Subcutaneous adipose tissue (tissue), 4 donors: ENCODE data around the gene HOXB2. TPM values are rescaled to one million over a fixed set of nuclear protein-coding genes. Genes with fewer than 3 reads are reported as not detected.

Experiments used
- total RNA-seq, 4 donors: library from RNA; depleted of rRNA; stranded (reverse); fragments of >200 nt; gene quantifications; one replicate each; pipeline ENCODE4 v1.1.0, GENCODE V29; 2016
- TF ChIP-seq, protein P1 (sequence below): fragments of 450-650 bp; IDR thresholded peaks from one replicate; pipeline ENCODE4 v1.5.1; 2016; ENCODE audit warnings: low read depth, mild to moderate bottlenecking, control low read depth, antibody characterized with exemption, moderate library complexity

HOXB2 gene
- total RNA-seq, 4 donors from 2014 or later, result 12.1 to 21.1 (median 13.7) TPM

DNA sequence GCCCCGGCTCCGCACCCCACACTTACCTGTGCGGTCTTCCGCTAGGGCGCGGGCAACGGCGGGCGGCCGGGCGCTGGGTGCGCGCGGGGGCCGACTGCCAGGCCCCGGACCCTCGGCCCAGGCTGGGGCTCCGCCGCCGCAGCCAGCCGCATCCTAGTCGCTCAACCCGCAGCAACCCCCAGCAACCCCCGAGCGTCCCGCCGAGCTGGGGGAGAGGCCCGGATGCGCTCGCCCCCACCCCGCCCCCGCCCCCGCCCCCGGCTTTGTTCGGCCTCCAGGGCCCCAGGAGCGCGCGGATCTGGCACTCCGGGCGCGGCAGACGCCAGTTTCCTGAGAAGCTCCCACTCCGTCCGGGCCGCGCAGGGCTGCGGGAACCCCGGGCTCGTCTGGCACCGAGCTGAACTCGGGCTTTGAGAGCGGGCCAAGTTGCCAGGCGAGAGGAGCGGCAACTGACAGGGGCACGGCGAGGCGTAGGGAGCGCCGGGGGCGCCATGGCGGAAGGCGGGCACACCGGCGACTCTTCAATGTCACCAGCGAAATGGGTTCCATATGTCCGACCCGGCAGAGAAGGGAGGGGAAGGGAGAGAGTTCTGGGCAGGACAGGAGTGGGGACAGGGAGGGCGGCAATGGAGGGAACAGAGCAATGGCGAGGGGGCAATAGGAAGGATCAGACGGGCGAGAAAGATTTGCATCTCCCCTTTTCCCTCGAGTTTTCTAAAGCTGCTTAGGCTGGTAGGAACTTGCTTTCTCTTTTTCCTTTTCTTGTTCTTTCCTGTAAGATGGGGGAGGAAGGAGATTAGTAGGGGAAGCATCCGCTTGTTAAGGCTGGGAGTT is 19.5 kb upstream of the HOXB2 start:
- TF ChIP-seq, protein P1, sequence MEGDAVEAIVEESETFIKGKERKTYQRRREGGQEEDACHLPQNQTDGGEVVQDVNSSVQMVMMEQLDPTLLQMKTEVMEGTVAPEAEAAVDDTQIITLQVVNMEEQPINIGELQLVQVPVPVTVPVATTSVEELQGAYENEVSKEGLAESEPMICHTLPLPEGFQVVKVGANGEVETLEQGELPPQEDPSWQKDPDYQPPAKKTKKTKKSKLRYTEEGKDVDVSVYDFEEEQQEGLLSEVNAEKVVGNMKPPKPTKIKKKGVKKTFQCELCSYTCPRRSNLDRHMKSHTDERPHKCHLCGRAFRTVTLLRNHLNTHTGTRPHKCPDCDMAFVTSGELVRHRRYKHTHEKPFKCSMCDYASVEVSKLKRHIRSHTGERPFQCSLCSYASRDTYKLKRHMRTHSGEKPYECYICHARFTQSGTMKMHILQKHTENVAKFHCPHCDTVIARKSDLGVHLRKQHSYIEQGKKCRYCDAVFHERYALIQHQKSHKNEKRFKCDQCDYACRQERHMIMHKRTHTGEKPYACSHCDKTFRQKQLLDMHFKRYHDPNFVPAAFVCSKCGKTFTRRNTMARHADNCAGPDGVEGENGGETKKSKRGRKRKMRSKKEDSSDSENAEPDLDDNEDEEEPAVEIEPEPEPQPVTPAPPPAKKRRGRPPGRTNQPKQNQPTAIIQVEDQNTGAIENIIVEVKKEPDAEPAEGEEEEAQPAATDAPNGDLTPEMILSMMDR, result no peak

DNA sequence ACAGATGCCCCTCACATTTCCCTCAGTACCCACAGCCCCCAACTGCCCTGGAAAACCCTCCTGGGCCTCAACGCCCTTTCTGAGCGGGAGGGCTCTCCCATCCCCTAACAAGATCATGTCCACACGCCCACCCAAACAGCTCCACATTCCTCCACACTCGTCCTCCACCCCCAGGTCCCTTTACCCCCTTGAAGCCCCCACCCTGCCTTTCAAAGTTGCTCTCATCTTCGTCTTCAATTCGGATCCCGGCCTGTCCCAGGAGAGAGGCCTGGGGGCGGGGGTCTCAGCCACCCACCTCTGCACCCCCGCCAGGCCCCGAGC is 18.9 kb upstream of the HOXB2 start:
- TF ChIP-seq, protein P1, result no peak

DNA sequence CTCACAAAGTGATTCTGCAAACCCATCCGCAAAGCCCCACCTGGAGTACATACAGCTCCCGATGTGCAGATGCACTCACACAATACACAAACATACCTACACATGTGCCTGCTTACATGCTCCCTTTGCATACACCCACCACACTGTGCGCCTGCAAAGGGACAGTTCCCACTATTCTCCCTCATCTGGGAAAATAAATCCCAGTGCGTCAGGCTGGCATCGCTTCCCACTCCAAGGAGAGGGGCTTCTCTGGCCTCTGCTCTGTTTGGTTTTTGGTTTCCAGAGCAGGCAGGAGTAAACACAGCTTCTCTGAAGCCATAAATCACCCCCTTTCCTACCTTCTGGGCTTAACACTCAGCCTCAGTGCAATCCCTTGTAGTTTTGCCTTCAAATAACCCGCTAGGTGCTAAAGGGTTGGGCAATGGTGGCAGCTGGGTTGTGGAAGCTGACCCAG is 18.5 kb upstream of the HOXB2 start:
- TF ChIP-seq, protein P1, result no peak

DNA sequence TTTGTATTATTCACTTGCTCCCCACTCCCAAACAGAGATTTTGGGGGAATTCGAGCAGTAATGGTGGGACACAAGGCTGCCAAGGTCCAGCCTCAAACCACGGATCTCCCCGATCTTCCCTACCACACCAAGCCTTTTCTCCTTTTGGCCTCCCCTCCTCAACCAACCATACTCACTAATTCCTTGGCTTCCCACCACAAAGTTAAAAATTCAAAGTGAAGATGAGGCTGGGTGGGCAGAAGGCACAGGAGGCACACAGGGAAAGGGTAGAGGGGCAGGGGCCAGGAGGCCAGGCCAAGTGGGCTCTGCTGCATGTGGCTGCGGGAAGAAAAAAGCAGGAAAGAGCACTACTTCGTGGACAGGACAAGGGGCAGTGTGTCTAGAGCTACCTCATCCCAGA is 18.0 kb upstream of the HOXB2 start:
- TF ChIP-seq, protein P1, result no peak

DNA sequence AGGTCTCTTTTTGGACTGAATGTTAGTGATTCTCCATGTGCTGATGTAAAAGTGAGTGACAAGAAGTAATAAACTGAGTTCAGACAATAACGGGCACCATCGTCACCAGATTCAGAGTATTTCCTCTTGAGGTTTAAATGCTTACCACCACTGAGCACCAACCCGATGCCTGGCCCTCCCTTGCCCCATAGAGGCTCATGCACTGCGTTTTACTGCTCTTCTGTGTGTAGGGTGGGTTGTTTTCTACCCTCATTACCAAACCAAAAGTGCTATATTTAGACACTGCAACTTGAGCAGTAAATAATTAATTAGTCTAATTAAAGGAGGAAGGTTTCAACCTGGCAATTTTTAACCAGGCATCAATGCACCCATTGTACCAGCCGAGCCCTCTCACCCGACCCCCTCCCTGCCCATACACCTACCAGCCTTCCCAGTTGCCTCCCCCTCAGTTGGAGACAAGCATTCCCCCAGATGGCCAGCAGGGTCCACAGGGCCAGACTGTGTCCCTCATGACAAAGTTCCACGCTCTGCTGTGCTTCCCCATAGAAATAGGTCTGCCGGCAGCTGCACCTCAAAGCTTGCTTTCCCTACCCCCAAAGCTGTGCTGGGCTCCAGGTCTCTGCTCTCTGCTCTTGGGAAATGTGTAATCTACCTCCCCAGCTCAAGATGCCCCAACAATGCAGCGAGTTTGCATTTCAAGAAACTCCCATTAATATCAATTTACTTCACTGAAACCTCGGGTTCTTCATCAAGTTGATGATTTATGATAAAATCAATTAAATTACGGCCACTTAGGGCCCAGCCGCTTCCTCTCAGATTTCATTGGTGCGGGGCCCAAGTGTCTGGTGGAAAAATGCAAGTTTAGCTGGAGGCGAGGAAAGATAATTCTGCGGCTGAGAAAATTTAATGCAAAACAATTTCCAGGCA is 17.2 kb upstream of the HOXB2 start:
- TF ChIP-seq, protein P1, result no peak

DNA sequence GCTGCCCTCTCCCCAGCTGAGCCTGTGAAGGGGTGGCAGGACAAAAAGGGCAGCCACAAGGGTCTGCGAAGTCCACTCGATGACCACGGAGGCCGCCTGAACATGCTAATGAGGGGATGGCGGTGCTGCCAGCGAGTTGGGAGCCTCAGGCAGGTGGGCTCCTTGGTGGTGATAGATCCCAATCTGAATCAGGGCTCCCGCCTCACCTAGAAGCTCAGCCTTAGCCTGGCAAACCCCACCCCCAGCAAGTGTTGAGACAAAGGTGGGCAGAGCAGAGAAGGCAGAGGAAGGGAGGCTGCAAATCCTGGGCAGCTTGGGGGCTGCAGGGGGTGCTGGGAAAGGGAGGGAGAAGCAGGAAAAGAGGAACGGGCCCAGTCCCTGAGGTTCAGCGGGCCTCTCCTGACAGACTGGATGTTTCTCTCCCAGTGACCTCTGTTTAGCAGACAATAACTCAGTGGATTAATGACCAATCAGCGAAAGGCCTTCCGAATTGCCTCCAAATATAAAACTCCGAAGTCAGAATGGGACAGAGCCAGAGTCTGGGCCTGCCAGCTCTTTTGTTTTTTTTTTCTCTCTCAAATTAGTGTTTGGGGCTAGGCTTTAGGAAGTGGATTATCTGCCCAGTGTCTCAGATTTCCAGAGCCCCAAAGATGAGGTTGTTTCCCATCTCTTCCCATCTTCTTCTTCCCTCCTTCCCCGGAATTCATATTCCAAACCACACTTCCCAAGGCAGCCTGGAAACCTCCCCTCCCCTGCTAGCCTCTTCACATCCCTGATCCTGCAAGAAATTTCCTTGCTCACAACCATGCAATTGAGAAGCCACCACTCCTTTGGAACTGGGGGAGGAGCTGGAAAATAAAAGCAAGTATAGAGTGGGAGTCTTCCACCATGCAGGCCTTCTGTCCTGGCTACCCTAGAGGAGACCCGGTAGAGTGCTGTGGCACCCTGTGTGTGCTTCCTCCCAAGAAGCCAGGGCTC is 15.2 kb upstream of the HOXB2 start:
- TF ChIP-seq, protein P1, result no peak
